Measurements from ENCODE around the gene RACGAP1.

Gene RACGAP1

DNA sequence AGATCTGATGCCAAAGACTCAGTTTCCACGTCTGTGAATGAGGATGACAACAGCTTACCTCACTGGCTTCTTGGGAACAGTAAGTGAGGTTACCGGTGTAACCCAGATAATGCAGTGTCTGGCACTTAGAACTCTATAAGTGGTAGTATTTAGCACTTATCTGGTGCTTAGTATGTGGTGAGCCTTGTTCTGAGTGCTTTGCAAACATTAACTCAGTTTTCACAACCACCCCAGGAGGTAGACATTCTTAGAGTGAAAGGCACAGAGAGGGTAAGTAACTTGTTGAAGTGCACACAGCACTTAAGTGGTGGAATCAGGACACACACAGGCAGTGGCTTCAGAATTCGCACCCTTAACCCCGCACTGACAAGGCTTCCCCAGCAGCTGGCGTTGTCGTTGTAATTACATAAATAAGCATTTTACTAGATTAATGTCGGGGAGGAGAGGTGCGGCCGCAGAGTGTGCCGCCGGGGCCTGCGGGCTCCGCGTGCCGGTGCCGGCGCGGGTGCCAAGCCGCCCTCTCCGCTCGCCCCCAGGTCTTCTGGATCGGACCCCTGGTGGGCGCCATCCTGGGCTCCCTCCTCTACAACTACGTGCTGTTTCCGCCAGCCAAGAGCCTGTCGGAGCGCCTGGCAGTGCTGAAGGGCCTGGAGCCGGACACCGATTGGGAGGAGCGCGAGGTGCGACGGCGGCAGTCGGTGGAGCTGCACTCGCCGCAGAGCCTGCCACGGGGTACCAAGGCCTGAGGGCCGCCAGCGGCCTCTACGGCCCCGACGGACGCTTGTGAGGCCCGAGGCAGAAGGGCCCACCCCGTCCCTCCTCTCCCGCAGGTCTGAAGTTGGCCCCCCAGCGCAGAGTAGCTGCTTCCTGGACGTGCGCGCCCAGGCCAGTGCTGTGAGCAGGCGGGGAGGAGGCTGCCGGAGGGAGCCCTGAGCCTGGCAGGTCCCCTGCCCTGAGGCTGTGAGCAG, 70.1 kb downstream of the RACGAP1 start:
- no peak for DNase-seq (ENCODE audit: low spot score)

DNA sequence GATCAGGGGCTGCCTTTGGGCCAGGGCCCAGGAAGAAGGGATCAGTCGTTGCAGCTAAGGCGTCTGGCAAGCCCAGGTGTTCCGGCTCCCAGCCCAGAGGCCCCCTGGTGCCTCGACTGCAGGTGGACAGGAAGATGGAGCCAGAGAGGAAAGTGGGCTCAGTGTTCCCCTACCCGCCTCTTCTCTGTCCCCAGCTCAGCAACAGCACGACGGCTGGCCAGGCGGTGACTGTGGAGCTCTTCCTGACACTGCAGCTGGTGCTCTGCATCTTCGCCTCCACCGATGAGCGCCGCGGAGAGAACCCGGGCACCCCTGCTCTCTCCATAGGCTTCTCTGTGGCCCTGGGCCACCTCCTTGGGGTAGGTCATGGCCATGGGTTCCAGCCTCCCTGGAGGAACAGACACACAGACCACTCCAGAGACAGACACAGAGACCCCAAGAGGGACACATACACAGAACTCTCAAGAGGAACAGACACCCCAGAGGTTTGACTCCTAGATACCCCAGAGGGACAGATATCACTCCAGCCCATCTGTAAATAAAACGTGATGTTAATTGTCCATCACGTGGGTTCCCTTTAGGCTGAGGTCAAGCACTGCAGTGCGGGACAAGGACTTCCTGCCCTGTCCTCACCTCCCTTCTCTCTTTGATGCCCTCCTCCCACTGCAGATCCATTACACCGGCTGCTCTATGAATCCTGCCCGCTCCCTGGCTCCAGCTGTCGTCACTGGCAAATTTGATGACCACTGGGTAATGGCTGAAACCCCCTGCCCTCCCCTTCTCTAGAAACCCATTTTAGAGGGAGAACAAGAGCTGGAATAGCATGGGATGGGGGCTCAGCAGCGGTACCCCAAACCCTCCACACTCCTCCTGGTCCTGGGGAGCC, 71.1 kb downstream of the RACGAP1 start:
- DNase-seq (ENCODE audit: low spot score): no peak

DNA sequence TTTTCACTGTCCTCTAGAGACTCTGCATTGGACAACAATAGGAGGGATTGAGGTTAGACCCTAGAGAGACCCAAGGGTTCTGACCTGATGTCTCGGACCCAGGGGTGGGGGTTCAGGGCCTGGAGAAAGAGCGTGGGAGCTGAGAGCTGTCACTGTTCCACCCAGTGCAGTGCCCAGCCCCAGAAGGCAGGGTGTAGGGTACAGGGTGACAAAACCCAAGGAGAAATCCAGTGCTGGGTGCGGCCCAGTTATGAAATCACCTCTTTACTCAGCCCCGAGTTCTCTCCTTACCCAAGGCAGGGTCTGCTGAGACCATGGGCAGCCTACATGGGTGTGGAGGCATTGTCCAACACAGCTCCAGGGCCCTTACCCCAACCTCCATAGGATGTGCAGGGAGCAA, 72.1 kb downstream of the RACGAP1 start:
- DNase-seq (ENCODE audit: low spot score): no peak

DNA sequence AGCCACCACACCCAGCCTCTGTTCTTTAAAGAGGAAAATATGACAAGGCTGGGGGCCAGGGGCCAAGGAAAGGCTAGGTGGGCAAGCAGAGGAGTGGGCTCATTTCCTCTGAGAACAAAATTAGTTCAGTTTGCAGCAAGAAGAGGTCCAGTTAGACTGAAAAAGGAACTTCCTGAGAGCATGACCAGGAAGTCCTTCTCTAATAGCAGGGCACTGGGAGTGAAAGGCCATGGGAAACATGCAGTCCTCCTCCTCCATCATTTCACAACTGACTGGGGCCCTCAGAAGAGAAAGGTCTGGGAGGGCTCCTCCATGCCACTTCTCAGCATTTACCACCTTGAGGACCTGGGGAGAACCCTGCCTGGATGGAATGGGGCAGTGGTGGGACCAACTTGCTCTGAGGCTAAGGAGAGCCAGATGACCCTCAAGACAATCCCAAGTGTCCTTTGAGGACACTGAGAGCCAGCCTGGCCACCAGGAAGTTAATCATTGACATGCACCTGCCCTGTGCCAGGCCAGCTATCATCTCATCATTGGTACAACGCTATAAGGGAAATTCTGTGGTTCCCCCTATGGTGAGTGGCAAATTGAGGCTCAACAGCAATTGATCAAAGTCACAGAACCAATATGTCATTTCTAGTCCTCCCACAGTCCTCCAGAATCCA, 72.8 kb downstream of the RACGAP1 start:
- DNase-seq (ENCODE audit: low spot score): no peak

DNA sequence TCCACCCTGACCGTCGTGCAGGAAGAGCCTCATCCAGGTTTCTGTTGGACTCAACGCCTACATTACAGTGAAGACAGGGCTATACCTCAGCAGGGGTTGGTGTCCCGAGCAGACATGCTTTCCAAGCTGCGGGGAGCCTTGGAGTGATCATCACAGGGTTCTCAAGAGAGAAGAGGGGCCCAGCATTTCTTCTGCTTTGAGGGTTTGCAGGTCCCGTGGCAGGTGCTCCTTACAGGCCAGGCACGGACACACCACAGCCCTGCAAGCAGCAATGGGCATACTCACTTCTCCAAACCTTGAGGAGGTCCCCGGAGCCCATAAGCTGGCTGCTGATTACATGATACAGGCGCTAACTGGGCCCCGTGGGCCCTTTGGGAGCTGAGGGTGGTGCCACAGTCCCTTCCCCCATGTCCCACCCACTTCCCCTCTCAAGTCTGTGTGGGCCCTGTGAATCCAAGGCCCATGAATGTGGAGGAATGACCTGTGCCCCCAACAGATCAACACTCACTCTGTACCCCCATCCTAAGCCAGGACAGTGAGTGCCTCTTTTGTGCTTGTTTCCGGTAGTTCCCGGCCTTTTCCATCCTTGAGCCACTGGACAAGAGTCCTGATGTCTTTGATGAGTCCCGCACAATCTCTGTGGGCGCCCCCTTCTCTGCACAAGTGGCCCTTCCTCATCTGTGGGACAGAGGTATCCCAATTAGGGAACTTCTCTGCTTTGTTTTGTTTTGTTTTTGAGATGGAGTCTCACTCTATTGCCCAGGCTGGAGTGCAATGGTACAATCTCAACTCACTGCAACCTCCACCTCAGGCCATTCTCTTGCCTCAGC, 73.7 kb downstream of the RACGAP1 start:
- DNase-seq (ENCODE audit: low spot score): no peak

DNA sequence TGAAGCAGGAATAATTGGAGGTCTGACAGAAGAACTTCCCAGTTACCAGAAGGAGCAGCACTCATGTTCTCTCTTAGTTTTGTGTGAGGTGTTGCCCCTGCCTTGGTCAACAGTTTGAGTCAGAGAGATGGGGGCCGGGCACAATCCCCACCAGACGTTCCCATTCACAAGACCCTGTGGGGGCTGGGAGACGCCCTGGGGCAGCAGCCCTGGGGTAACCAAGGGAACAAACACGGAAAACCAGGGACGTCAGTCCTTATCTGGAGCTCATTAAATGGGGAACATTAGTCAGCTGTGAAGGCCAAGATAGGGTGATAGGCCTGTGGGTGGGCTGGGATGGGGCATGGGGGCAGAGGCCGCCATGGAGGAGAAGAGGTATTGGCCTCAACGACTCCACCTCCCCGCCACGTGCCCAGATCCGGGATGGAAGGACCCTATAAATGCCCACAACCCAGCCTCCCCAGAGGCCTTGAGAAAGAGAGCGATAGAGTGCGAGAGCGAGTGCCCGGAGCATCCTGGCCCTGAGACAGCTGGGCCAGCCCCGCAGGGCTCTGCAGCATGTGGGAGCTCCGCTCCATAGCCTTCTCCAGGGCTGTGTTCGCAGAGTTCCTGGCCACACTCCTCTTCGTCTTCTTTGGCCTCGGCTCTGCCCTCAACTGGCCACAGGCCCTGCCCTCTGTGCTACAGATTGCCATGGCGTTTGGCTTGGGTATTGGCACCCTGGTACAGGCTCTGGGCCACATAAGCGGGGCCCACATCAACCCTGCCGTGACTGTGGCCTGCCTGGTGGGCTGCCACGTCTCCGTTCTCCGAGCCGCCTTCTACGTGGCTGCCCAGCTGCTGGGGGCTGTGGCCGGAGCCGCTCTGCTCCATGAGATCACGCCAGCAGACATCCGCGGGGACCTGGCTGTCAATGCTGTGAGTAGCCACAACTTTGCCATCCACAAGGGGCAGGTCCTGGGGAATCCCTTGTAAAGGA, 74.7 kb downstream of the RACGAP1 start, which contains the start of gene AQP2:
TSS of gene AQP2 (plus strand) at position 465 of the 979 bp plus-strand sequence. CDS start at position 559, 94 bp downstream.
- no peak for DNase-seq (ENCODE audit: low spot score)

DNA sequence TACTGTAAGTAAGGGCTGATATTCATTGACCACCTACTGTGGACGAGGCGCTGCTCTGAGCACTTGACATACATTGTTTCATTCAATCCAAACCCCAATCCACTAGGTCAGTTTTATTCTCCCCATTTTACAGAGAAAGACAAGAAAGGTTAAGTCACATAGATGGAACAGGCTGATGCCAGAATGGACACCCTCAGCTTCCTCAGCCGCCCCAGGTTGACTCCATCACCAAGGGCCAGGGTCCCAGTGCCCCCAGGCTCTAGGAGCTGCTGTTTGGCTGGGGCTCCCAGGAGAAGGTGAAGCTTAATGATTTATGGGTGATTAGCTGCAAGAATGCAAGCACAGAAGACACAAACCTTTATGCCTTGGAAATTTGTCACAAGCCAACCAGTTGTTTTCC, 75.4 kb downstream of the RACGAP1 start:
- no peak for DNase-seq (ENCODE audit: low spot score)

DNA sequence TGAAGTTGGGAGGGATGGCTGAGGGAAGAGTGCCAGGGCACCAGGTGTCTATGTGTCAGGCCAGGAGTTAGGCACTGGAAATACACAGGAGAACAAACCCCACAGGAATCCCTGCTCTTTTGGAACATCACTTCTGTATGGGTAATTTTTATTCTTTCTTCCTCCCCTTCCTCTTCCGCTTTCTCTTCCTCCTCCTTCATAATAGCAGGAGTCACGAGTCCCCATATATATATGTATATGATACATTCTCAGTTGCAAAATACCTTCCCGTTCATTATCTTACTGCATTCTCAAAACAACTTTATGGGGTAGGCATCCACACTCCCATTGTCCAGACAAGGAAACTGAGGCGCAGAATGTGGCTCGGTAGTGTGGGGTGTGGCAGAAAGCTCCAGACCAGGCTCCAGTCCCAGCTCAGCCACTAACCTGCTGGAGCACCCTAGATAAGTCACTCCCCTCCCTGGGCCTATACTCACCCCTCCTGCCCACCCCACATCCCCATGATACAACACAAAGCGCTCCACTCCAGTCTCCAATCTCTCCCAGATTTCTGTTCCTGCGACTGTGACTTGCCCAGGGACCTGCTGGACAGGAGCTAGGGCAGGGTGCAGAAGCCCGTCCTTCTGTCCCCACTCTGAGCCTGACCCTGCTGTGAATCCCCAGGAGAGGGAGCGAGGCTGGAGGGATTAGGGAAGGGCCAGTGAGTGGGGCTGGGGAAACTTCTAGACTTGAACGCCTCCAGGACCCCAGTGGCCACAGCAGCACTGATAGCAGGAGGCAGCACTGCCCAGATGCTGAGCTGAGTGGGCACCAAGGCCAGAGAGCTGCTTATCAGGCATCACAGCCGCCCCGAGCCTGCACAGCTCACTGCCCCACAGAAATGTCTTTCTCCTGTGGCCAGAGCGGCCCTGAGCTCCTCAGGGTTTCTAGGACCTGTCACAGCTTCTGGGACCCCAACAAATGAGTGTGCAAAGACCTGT, 76.1 kb downstream of the RACGAP1 start:
- no peak for DNase-seq (ENCODE audit: low spot score)

DNA sequence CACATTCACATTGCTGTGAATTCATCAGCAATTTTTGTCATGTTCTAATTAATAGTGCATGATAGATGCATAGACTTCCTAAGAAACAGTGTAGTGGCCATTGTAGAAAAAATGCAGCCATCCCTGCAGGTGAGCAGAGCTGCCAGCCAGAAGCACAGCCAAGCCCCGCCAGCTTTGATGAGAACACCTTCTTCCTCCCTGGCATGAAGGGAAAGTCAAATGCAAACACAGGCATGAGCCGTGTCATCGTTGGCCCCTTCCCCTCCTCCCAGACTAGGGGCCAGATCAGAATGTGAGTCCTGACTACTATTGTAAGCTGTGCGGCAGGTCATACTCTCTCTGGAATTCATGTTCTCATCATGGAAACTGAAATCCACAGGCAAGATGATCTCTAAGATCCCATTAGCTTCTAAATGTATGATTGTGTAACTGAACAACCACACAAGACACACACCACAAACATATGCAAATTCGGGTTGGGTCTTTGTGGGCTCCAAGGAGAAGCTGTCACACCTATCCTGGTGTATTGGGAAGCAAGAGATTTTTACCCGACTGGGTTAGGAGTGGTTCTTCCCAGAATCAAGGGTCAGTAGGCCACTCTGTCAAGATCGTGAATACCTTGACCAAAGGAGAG, 77.6 kb downstream of the RACGAP1 start:
- DNase-seq (ENCODE audit: low spot score): no peak

DNA sequence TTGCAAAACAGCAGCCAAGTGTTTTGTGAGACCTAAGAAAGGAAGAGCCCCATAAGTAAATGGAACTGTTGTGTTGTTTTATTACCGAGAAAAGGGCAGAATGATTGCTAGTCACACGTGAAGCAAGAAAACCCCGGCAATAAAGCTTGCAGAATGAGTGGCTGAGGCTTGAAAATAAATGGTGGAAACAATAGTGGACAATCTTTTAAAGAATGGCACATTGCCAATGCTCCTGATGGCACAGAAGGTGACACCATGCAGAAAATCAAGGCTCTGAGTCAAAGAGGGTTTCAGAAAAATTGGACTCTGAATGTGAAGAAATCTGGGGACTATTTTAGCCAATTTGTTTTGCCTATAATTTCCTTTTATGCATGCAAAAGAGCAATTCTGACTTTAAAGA, 78.8 kb downstream of the RACGAP1 start:
- no peak for DNase-seq (ENCODE audit: low spot score)

DNA sequence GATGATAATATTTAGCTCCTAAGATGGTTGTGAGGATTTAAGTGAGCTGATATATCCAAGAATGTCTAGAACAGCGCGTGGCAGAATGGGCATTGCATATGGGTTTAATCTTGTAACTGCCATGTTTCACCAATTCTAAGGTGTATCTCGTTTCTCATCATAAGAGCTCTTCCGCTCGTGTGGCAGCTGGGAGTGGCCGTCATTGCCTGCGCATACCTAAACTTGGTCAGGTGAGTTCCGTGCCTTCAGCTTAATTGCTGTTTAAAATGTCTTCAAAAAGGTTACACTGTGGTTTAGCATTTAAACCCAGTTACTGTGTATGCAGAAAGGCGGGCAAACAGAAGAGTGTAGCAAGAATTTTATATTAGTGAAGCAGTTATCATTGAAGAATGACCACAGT, 79.2 kb downstream of the RACGAP1 start:
- DNase-seq (ENCODE audit: low spot score): no peak

DNA sequence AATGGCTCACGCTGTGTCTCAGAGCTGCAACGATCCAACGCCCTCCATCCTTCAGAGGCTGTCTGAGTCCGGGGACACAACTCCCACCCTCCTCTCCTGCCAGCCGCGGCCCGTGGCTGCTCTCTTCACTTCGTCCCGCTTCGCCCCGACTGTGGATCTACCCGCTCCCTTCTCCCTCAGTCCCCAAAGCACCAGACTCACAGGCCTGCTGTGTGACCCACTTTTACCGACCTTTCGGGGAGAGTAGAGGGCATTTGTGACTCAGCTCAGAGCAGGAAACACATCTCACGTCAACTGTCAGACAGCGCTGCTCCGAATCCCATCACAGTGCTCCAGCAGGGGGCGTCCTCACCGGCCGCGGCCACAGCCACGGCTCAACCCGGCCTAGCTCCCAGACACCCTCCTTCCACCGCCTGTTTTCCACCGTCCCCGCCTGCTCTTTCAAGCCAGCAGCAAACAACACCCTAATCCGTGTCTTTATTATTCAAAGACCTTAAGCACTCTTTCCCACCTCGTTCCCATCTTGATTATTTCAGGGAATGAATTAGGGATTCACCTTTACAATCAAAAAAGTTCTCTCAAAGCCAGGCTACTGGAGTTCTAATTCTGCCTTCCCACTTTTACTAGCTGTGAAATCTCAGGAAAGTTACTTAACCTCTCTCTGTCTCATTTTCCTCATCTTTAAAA, 79.8 kb downstream of the RACGAP1 start:
- DNase-seq (ENCODE audit: low spot score): peak; percentile 75

DNA sequence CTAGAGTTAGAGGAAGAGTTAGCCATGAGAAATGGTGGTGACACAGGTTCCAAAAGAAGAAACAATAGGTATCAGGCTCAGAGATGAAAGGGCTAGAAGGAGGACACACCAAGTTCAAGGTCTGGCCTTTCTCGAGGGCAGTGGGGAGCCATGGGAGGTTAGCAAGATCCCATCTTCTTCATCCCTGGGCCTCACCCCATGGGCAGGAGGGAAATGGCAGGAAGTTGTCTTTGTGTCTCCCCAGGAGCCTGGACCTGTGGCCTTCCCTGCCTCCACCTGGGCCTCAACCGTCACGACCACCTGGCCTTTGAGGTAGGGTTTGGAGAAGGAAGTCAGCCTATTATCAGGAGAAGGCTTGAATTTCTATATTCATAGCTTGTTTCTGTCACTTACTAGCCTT, 80.6 kb downstream of the RACGAP1 start:
- DNase-seq (ENCODE audit: low spot score): no peak

DNA sequence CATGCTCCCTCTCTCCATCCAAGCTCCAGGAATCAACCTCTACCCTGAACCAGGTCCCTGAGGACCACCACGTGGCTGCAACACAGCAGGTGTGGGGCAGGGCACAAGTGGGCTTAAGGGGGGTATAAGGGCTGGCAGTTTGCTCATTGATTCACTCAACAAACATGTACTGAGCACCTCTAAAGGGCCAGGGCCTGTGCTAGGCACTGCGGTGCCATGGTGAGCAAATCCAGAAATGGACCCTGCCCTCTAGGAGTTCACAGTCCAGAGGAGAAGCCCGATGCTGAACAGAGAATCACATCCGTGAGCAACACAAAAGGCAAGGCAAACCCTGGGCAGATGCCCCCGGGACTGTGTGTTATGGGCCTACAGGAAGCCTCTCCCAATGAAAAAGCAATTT, 81.2 kb downstream of the RACGAP1 start:
- no peak for DNase-seq (ENCODE audit: low spot score)

DNA sequence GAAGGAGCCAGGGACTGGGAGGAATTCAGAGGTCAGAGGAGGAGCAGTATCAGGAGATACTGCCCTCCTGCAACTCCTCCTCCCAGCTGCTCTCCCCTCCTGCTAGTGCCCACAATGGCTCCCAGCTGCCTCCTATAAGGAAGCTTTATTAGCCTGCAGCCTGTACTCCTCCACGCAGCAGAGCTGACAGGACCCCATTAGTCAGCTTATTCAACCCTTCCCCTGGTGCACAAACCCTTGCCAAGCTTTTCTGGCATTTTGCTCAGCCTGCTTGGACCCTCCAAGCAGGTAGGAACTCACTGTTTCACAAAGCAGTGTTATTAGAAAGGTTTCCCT, 81.7 kb downstream of the RACGAP1 start:
- no peak for DNase-seq (ENCODE audit: low spot score)

DNA sequence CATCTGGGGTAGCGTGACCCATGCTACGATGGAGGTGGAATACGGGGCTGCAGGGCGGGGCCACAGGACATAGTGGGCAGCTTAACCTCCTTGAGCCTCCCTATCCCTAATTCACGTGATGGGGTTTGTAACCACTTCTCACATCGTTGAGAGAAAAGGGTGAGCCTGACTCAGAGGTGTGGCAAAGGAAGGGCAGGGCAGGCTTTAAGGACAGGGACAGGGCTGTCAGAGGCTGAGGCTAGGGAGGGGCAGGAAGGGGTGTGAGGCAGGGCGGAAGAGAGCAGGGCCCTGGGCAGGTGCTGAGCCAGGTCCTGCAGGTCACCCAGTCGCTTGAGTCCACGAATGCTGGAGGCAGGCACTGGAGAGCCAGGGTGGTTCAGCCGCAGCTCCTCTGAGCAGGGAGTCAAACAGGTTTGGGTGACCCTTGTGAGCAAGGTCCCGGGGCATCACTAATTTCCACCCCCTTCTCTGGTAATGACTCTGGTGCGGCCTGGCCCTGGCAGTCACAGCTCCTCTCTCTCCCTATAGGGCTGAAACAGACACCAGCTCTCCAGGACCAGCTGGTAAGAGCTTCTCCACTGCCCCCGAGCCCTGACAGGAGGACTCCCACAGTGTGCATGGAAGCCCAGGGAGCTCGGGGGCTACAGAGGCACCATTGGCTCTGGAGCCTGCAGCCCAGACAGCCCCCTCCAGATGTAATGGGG, 82.2 kb downstream of the RACGAP1 start:
- DNase-seq (ENCODE audit: low spot score): no peak

DNA sequence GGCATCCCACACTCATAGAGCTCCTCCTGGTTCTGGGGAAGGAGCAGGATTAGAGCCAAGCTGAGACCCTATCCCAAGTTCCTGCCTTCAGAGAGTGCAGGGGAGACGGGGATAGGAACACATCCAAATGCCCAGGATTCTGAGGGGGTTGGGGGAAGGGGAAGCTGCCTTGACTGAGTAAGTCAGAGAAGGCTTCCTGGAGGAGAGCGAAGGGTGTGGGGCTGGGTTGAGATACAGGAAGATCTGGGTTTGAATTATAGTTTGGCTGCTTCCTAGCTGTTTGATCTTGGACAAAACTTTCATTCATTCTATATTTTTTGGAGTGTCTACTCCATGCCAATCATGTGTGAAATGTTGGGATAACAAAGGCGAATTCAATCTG, 82.8 kb downstream of the RACGAP1 start:
- DNase-seq (ENCODE audit: low spot score): peak; percentile 14
